ENCODE measurements around the gene PRELID2.
"Not testable (repeated sequence)": the region's sequence is repeated elsewhere in the genome, so short reads cannot be mapped to it uniquely, and the experiment has no call there.

PRELID2 gene

DNA sequence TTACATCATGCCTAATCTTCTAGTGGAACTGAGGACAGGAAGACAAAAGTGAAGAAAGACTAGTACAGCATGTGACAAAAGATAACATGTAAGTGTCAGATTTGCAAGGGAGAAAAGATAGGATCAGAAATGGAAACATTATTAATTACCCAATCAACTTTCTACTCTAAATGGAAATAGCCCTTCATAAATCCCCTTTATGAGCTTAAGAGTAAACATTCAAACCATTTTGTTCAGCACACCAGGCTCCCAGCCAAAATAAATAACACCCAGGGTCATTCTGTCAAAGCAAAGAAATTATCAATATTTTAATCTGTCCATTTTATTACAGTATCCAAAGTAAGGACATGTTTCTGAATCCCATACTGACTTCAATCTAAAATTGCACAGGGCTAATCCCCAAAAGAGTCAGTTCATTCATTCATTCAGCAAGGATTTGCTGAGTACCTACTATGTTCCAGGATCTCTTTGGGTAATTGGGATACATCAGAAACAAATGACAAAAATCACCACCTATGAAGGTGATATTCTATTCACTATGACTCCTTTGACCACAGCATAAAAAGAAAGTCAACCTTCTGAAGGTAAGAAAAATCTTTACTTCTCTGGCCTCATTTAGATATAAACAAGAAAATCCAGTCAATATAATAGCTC is 5.3 kb downstream of the PRELID2 start:
- CTCF ChIA-PET, result interaction anchor here (1.0 to 1.6 kb wide), 2 partner anchors 15 to 74 kb away, joined by 3 read pairs; no protein-coding TSS in a partner anchor
- Mint-ChIP-seq H3K4me1 (no peaks in the 10 kb centered on the region), H3K36me3 (no peaks in the 10 kb centered on the region), H3K27me3 (peaks cover 6% of the 10 kb centered on the region), H3K9me3 (no peaks in the 10 kb centered on the region), H3K27ac (no peak overlapping the region), H3K4me3 (no peak overlapping the region)
- no peak for DNase-seq

DNA sequence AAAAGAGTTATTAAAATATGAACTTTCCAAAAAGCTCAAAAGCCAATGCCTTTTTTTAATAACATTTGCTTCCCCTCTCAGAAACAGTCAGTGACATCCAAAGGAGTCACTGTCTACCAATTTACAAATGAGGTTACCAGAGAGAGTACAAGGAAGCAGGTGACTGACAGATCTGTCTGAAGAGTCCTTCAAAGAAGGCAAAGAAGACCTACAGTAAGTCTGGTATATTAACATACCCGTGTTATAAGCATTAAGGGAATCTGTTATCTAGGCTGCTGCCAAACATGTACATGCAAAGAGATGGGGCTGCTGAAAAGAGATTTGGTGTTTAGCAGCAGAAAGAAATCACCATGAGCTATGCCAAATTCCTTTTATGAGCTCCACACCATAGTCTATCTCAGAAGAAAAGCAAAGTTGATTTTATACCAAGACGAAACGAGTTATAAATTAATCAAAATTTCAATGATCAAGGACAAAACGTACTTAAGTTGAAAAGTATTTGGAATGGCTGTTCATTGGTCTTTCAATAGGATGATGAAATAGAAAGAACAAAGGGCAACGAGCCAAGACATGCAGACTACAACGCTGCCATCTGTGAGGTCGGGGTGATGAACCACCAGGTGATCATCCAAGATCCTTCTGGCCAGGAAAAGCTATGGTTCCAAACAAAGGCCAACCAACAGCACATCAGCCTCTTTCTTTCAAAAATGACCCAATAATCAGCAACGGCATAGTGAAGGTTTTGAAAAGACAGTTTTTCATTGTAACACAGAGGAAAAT is 8.1 kb downstream of the PRELID2 start:
- no peaks in the 10 kb centered on the region for H3K4me1 Mint-ChIP-seq
- no peaks in the 10 kb centered on the region for H3K9me3 Mint-ChIP-seq
- no peak overlapping the region for H3K27ac Mint-ChIP-seq
- H3K36me3 Mint-ChIP-seq, result no peaks in the 10 kb centered on the region
- CTCF ChIA-PET, result interaction anchor here (1.0 to 3.2 kb wide), 5 partner anchors 8 to 1623 kb away, joined by 5 to 19 read pairs (median 7); partner anchors contain the start of gene PRELID2
- H3K27me3 Mint-ChIP-seq, result no peaks in the 10 kb centered on the region
- no peak overlapping the region for H3K4me3 Mint-ChIP-seq
- DNase-seq, result no peak

DNA sequence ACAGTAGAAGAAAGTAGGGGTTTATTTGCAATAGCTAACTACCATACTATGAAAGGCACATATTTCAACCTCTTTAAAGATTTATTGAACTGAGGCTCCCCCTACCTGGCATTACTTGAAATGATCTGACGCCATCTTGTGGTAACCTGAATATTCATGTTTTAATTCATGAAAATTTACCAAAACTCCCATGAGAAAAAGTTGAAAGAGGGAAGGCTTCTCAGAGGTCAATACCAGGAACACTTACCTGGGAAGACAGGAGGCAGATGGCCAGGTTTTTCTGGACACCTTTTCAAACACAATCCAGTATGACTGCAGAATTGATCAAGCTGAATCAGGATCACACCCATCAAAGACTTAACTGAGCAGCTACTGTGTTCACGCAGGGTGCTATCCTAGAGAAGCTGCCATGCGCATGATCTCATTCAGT is 9.4 kb downstream of the PRELID2 start:
- no peaks in the 10 kb centered on the region for H3K4me1 Mint-ChIP-seq
- H3K9me3 Mint-ChIP-seq, result no peaks in the 10 kb centered on the region
- H3K4me3 Mint-ChIP-seq, result no peak overlapping the region
- H3K27me3 Mint-ChIP-seq, result no peaks in the 10 kb centered on the region
- H3K36me3 Mint-ChIP-seq, result no peaks in the 10 kb centered on the region
- DNase-seq, result no peak
- CTCF ChIA-PET, result interaction anchor here (0.7 to 3.2 kb wide), 13 partner anchors 10 to 1622 kb away, joined by 3 to 19 read pairs (median 4); partner anchors contain the start of gene PRELID2
- H3K27ac Mint-ChIP-seq, result no peak overlapping the region

DNA sequence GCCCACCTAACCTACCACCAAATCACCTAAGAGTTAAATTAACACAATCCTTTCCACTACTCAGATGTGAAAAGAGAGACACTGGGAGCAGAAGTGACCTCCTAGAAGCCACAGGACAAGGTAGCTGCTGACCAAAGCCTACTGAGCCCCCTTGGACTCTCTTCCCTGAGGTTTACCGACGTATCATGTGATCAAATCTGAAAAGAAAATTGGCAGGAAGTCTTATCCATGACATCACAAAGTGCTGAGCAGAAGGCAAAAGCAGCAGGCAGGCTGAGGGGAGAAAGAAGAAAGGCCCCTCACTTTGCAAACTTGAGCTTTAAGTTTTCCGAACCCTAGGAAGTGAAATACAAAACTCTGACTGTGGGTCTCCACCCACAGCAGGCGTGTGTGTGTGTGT is 11.1 kb downstream of the PRELID2 start:
- Mint-ChIP-seq H3K4me1 (no peaks in the 10 kb centered on the region), H3K36me3 (no peaks in the 10 kb centered on the region), H3K27me3 (no peaks in the 10 kb centered on the region), H3K27ac (no peak overlapping the region), H3K9me3 (no peaks in the 10 kb centered on the region), H3K4me3 (no peak overlapping the region)
- DNase-seq, result no peak
- CTCF ChIA-PET, result interaction anchor here (1.5 kb wide), 1 partner anchor 1620 kb away, joined by 5 read pairs; no protein-coding TSS in a partner anchor

DNA sequence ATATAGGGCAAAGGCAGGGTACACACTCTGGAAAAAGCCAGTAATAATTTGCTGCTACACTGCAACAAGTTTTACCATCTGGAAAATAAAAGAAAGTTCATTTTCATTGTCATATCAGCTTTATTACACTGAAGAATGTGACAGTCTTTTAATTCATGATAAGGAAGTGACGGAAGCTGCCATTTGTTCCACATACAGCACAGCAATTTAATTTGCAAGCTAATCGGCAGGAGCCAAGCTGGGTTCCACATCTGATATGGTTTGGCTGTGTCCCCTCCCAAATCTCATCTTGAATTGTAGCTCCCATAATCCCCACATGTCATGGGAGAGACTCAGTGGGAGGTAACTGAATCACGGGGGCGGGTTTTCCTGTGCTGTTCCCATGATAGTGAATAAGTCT is 16.5 kb downstream of the PRELID2 start:
- no peaks in the 10 kb centered on the region for H3K9me3 Mint-ChIP-seq
- H3K4me1 Mint-ChIP-seq, result no peaks in the 10 kb centered on the region
- no peak overlapping the region for H3K4me3 Mint-ChIP-seq
- no peaks in the 10 kb centered on the region for H3K36me3 Mint-ChIP-seq
- H3K27ac Mint-ChIP-seq, result no peak overlapping the region
- CTCF ChIA-PET, result no interaction called here
- no peaks in the 10 kb centered on the region for H3K27me3 Mint-ChIP-seq
- no peak for DNase-seq

DNA sequence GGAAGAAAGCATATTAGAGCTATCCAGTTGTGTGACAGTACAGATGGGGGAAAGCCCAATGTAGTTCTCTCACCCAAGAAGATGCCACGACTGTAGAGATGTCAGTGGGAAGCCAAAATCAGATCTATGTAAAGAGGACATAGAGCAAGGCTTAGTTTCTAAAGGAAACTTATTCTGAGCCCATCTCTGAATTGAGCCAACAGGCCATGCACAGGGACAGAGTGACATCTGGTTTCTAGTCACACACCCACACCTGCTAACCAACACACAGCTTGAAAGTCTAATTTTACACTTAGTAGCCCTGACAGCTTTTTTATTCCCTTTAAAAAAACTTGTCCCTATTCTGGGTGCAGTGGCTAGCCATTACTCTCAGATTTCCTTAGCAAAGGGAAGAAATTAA is 22.3 kb downstream of the PRELID2 start:
- Mint-ChIP-seq H3K27ac (no peak overlapping the region), H3K4me3 (no peak overlapping the region)
- CTCF ChIA-PET, result no interaction called here

DNA sequence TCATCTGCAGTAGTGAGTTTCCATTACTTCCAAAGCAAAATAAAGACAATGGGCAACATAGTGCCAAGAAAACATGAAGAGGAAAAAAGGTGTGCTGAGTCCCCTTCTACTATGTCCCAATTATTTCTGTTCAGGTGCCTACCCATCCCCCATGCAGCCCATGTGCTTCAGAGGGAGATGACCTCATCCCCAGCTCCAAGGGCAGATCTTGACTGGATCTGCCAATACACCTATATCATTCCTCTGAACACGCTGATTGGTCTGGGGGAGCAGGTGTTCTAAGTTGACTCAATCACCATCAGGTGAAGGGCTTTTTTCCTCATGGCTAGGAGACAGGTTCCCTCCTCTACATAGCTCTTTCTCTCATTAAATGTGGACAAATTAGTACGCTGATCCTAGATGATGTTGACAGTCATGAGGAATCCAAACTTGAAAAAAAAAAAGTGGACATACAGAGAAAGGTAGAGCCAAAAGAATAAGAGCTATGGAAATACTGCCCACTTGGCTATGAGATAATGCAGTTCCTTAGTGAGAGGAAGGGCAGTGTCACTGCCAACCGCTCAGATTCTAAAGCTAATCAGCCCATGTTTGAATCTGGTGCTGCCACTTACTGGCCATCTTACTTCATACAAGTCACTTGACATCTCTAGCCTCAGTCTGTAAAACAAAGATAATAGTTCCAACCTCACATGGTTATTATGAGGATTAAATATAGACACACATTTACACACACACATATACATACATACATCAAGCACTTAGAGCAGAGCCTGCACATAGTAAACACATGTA is 23.1 kb downstream of the PRELID2 start:
- Mint-ChIP-seq H3K4me3 (no peak overlapping the region), H3K27ac (no peak overlapping the region), H3K36me3 (no peaks in the 10 kb centered on the region), H3K4me1 (no peaks in the 10 kb centered on the region), H3K27me3 (no peaks in the 10 kb centered on the region), H3K9me3 (no peaks in the 10 kb centered on the region)
- CTCF ChIA-PET, result no interaction called here
- DNase-seq, result no peak

More for the DNA sequence above, 22.3 kb downstream of the PRELID2 start:
- no peak for DNase-seq
- Mint-ChIP-seq H3K36me3 (no peaks in the 10 kb centered on the region), H3K4me1 (no peaks in the 10 kb centered on the region), H3K27me3 (no peaks in the 10 kb centered on the region), H3K9me3 (no peaks in the 10 kb centered on the region)

DNA sequence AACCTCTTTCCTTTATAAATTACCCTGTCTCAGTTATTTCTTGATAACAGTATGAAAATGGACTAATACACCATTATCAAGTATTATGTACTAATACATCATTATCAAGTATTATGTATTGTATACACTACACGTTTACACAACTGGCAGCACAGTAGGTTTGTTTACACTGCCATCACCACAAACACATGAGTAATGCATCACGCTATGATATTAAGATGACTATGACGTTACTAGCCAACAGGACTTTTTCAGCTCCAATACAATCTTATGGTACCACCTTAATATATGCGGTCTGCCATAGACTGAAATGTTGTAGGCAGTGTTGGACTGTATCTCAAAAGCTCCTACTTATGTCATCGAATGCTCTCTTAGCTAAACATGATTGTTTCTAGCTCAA is 28.2 kb downstream of the PRELID2 start:
- Mint-ChIP-seq H3K4me1 (no peaks in the 10 kb centered on the region), H3K27me3 (no peaks in the 10 kb centered on the region), H3K9me3 (no peaks in the 10 kb centered on the region), H3K4me3 (no peak overlapping the region), H3K36me3 (no peaks in the 10 kb centered on the region), H3K27ac (no peak overlapping the region)
- DNase-seq, result no peak
- CTCF ChIA-PET, result no interaction called here

DNA sequence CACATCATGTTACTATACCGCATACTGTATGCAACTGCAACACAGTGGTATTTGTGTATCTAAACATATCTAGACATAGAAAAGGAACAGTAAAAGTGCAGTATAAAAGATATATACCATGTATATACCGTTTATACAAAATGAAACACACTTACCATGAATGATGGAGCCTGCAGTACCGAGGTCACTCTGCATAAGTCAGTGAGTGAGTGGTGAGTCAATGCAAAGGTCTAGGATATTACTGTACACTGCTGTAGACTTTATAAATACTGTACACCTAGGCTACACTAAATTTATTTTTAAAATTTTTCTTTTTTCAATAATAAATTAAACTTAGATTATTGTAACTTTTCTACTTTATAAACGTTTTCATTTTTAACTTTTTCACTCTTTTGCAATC is 29.3 kb downstream of the PRELID2 start:
- CTCF ChIA-PET, result no interaction called here
- Mint-ChIP-seq H3K9me3 (no peaks in the 10 kb centered on the region), H3K36me3 (no peaks in the 10 kb centered on the region), H3K27me3 (no peaks in the 10 kb centered on the region), H3K4me3 (no peak overlapping the region), H3K27ac (no peak overlapping the region), H3K4me1 (no peaks in the 10 kb centered on the region)
- no peak for DNase-seq

DNA sequence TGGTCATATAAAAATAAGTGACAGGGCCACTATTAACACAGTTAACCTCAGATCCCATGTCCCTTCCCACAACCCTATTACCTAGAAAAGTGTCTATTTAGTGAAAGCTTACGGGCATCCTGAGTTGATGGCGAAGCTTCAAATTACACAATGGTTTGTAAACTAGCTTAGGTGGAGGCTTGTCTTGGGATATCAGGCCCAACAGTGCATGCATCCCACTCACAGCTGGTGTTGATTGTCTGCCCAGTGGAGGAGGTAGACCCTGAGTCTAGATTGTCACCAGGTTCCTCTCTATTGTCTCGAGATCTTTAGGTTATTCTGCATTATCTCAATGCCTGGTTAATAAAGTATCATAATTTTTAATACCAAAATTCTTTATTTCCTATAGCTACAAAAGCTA is 30.4 kb downstream of the PRELID2 start:
- no peak for DNase-seq
- Mint-ChIP-seq H3K27ac (no peak overlapping the region), H3K9me3 (no peaks in the 10 kb centered on the region), H3K27me3 (no peaks in the 10 kb centered on the region), H3K4me1 (no peaks in the 10 kb centered on the region), H3K36me3 (no peaks in the 10 kb centered on the region), H3K4me3 (no peak overlapping the region)
- CTCF ChIA-PET, result no interaction called here

DNA sequence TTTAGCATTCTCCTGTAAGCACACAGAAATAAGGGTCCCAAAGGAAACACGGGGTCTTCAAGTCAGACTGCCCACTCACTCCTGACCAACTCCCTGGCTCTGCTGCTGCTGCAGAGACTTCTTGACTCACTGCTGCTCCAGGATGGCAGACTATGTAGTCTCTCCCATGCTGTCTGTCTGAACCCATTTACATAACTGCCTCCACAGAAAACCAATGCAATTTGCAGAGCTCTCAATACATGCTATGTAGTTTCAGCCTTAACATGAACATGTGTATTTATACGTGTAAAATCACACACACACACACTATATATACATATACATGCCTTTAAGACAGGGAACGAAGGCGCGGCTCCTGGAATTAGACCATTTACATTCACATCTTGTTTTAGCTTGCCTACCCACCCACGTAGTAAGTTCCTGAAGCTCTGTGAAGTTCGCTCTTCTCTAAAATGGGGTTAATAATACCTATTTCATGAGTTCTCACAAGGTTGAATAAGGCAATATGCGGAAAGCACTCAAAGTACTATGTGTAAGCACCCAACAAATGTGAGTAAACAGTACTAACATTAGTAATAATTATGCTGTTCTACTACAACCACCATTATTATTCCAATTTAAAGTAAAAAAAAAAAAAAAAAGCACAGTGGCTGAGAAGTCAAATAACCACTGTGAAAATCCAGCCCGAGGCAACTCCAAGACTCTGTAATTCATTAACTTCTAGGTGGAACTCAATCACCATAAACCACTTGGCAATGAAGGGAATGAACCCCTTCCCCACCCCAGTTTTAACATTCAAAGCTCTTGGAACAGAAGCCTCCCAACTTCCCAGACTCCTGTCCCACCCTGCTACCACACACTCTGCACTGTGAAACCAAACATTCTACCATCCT is 31.8 kb downstream of the PRELID2 start:
- CTCF ChIA-PET, result no interaction called here
- no peaks in the 10 kb centered on the region for H3K4me1 Mint-ChIP-seq
- H3K9me3 Mint-ChIP-seq, result no peaks in the 10 kb centered on the region
- H3K4me3 Mint-ChIP-seq, result no peak overlapping the region
- no peak overlapping the region for H3K27ac Mint-ChIP-seq
- DNase-seq, result no peak
- no peaks in the 10 kb centered on the region for H3K36me3 Mint-ChIP-seq
- H3K27me3 Mint-ChIP-seq, result no peaks in the 10 kb centered on the region

DNA sequence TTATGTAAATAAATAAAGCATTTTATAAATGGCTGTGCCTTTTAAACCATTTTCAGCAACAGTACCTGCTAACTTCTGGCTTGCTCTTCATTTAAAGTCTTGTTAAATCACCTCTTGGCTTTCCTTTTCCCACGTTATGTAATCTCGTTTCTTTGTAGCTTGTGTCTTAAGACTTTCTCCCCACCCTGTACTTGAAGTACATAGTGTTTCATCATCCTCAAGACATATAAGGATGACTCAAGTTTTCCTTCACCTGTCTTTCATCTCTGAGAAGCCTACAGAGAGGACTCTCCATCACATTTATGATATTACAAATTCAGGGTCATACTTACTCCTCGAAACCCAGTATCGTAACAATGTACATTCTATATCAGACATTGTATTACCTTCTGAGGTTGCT is 33.9 kb downstream of the PRELID2 start:
- no peak for DNase-seq
- Mint-ChIP-seq H3K27ac (no peak overlapping the region), H3K4me1 (no peaks in the 10 kb centered on the region), H3K36me3 (no peaks in the 10 kb centered on the region), H3K27me3 (no peaks in the 10 kb centered on the region), H3K9me3 (no peaks in the 10 kb centered on the region), H3K4me3 (no peak overlapping the region)
- CTCF ChIA-PET, result no interaction called here

DNA sequence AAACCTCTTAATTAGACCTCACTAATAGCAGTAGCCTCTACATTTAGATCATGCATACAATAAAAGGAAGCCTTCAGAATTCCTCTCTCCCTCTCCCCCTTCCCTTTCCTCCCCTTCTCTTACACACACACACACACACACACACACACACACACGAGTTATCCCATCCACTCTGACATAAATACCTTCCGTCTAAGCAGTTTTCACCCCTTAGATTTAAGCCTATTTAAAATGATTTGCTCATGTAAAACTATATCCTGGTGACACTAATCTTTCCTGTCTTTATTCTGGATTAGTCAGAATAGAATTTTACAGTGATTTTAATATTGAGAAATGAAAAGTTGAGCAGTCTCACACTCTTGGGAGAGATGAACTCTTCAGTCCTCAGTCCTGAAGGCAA is 35.0 kb downstream of the PRELID2 start:
- Mint-ChIP-seq H3K9me3 (no peaks in the 10 kb centered on the region), H3K27me3 (no peaks in the 10 kb centered on the region), H3K4me3 (no peak overlapping the region), H3K36me3 (no peaks in the 10 kb centered on the region), H3K27ac (no peak overlapping the region), H3K4me1 (no peaks in the 10 kb centered on the region)
- CTCF ChIA-PET, result no interaction called here
- no peak for DNase-seq

DNA sequence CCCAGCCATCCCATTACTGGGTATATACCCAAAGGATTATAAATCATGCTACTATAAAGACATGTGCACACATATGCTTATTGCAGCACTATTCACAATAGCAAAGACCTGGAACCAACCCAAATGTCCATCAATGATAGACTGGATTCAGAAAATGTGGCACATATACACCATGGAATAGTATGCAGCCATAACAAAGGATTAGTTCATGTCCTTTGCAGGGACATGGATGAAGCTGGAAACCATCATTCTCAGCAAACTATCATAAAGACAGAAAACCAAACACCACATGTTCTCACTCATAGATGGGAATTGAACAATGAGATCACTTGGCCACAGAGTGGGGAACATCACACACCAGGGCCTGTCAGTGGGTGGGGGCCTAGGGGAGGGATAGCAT is 36.6 kb downstream of the PRELID2 start:
- H3K9me3 Mint-ChIP-seq, H3K4me3 Mint-ChIP-seq, H3K36me3 Mint-ChIP-seq, H3K4me1 Mint-ChIP-seq, H3K27me3 Mint-ChIP-seq, DNase-seq, H3K27ac Mint-ChIP-seq, CTCF ChIA-PET: not testable (repeated sequence)
